ENCODE data around the gene PLSCR3.

GRCh38 chr17:7391307-7391706, 3.0 kb downstream of the PLSCR3 start:
- no peak for TF ChIP-seq CTCF (IDR thresholded peaks at IDR 0.05)
- no peak for TF ChIP-seq POLR2A (IDR thresholded peaks at IDR 0.05)
